ENCODE data around the gene MAGEB17. TPM values are rescaled to one million over a fixed set of nuclear protein-coding genes. Genes with fewer than 3 reads are reported as not detected.

MAGEB17 gene
- total RNA-seq, 4 donors from 2014 or later = 1.6 TPM; not detected in 3

DNA sequence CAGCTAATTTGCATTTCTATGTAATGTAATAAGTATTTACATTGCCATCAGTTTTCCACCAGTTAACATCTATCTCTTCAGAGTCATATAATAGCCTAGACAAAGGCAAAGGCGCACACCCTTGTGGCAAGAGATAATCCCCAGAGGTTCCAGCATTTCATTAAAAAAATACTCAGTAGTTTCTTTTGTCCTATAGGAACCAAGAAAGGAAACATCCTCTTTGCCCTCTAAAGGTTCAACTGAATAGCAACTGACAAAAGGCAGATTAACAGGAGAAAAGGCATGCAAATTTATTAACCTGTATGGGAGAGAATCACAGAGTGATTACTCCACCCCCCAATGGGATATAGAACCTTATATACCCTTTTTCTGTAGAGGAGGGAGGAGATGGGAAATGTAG, 48.4 kb downstream of the MAGEB17 start:
- in situ Hi-C loops (cut with MboI; ENCODE audit: low pct_ligation_motif_present in 1 of 4, low pct_unique_long_range_greater_than_20kb in 1 of 4, low sequenced_read_pairs in 3 of 4) = no loop called here
- Histone ChIP-seq H3K9me3 (no peaks in the 10 kb centered on the region), H3K27me3 (no peaks in the 10 kb centered on the region), H3K4me1 (no peaks in the 10 kb centered on the region), H3K36me3 (no peaks in the 10 kb centered on the region), H3K27ac (no peak overlapping the region), H3K4me3 (no peak overlapping the region)
- no peak for DNase-seq
- intact Hi-C loops (cut with DNase I; ENCODE audit: low total_unique reads) = no loop called here
- 91% methylated on average over 1 of the region's 1 CpG; no CpG with 5 or more reads in 1 of the 2 donors for WGBS, 2 donors (ENCODE audit: low coverage in 1 of 2)
- no peak for TF ChIP-seq POLR2AphosphoS5 (IDR thresholded peaks at IDR 0.05)
- no peak for TF ChIP-seq EP300 (IDR thresholded peaks at IDR 0.05; ENCODE audit: low read depth)
- no peak for TF ChIP-seq POLR2A (IDR thresholded peaks at IDR 0.05)
- TF ChIP-seq, protein P1, sequence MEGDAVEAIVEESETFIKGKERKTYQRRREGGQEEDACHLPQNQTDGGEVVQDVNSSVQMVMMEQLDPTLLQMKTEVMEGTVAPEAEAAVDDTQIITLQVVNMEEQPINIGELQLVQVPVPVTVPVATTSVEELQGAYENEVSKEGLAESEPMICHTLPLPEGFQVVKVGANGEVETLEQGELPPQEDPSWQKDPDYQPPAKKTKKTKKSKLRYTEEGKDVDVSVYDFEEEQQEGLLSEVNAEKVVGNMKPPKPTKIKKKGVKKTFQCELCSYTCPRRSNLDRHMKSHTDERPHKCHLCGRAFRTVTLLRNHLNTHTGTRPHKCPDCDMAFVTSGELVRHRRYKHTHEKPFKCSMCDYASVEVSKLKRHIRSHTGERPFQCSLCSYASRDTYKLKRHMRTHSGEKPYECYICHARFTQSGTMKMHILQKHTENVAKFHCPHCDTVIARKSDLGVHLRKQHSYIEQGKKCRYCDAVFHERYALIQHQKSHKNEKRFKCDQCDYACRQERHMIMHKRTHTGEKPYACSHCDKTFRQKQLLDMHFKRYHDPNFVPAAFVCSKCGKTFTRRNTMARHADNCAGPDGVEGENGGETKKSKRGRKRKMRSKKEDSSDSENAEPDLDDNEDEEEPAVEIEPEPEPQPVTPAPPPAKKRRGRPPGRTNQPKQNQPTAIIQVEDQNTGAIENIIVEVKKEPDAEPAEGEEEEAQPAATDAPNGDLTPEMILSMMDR (IDR thresholded peaks at IDR 0.05) = no peak

Other genes with a start within 250 kb of the MAGEB17 start
- gene GRPR, start 43.9 kb upstream of the MAGEB17 start, total RNA-seq = under 1 TPM in 2 of 4 donors, not detected in 2; 0.16 to 0.96 TPM

Data from transverse colon (tissue), 4 donors.